H1 (cell line): ENCODE results near the gene JPT2. TPM values are rescaled to one million over a fixed set of nuclear protein-coding genes. Genes with fewer than 3 reads are reported as not detected.

Source experiments
- CTCF ChIA-PET: fragments of 300-600 bp; sonication (Branson Sonifier 250); formaldehyde crosslinking; loops from one replicate; lab custom pipeline; 2021; ENCODE audit not compliant: partially characterized antibody; lab: Charles Lee
- POLR2A ChIA-PET: fragments of 300-600 bp; sonication (Branson Sonifier 250); formaldehyde crosslinking; loops from one replicate; lab custom pipeline; 2021; ENCODE audit warnings: inconsistent platforms; ENCODE audit not compliant: partially characterized antibody; lab: Charles Lee
- DNase-seq, 2 experiments: peaks; one replicate each; pipeline versions ENCODE4 v3.0.0 to v3.0.0-alpha.2; 2010 to 2022; ENCODE audit warnings: low spot score in 2 of 2, low read depth in 1 of 2, mixed read lengths in 1 of 2
- FAIRE-seq: peaks from 2 replicates; lab custom pipeline; 2011; peaks lifted over from hg19 to GRCh38; lab: Jason Lieb, UNC
- H2AFZ ChIP-seq: 2 replicates; pipeline ENCODE4 v1.8.1; 2012; ENCODE audit warnings: low read length, inconsistent platforms
- H2AK5ac ChIP-seq: 2 replicates; pipeline ENCODE4 v1.6.1; 2013; ENCODE audit warnings: low read depth, low read length
- H2BK120ac ChIP-seq: replicated peaks from 2 replicates; pipeline ENCODE3; 2013; ENCODE audit warnings: low read depth, low read length, inconsistent platforms
- H2BK12ac ChIP-seq: 2 replicates; pipeline ENCODE4 v1.6.1; 2013; ENCODE audit warnings: low read depth, low read length
- H2BK15ac ChIP-seq: 2 replicates; pipeline ENCODE4 v1.6.1; 2013; ENCODE audit warnings: low read length
- H2BK20ac ChIP-seq: 2 replicates; pipeline ENCODE4 v1.6.1; 2013; ENCODE audit warnings: low read length
- H2BK5ac ChIP-seq: 2 replicates; pipeline ENCODE4 v1.6.1; 2013; ENCODE audit warnings: low read depth, low read length
- H3K14ac ChIP-seq: 2 replicates; pipeline ENCODE4 v1.6.1; 2013; ENCODE audit warnings: inconsistent platforms; ENCODE audit not compliant: insufficient read length
- H3K18ac ChIP-seq: 2 replicates; pipeline ENCODE4 v1.6.1; 2013; ENCODE audit warnings: low read length; ENCODE audit errors: extremely low read depth
- H3K23ac ChIP-seq: 2 replicates; pipeline ENCODE4 v1.6.1; 2013; ENCODE audit warnings: inconsistent platforms; ENCODE audit not compliant: insufficient read length
- H3K23me2 ChIP-seq: 2 replicates; pipeline ENCODE4 v1.6.1; 2013; ENCODE audit warnings: low read depth, low read length
- H3K27ac ChIP-seq: 2 replicates; pipeline ENCODE4 v1.6.1; 2011; ENCODE audit warnings: low read depth, low read length, inconsistent platforms
- H3K27me3 ChIP-seq, 4 experiments: replicated peaks in 1 of 4; 1 replicate in 1 of 4; 2 replicates in 3 of 4; pipeline versions ENCODE4 v1.6.1 to v1.8.1; 2011 to 2013; ENCODE audit warnings: low read length in 3 of 4, mild to moderate bottlenecking in 3 of 4, inconsistent platforms in 2 of 4, mixed read lengths in 2 of 4, moderate library complexity in 1 of 4; ENCODE audit not compliant: control insufficient read depth in 3 of 4, insufficient read depth in 3 of 4; ENCODE audit errors: extremely low read depth in 1 of 4
- H3K36me3 ChIP-seq, 4 experiments: 2 replicates each; pipeline versions ENCODE4 v1.6.1 to v1.8.1; 2011 to 2013; ENCODE audit warnings: mild to moderate bottlenecking in 4 of 4, low read length in 3 of 4, moderate library complexity in 2 of 4, control low read depth in 1 of 4, inconsistent platforms in 1 of 4; ENCODE audit not compliant: insufficient read depth in 4 of 4, control insufficient read depth in 2 of 4
- H3K4ac ChIP-seq: replicated peaks from 2 replicates; pipeline ENCODE3; 2013; ENCODE audit warnings: low read length, low read depth, mixed read lengths, inconsistent platforms; ENCODE audit not compliant: insufficient read length
- H3K4me1 ChIP-seq, 4 experiments: replicated peaks in 1 of 4; 1 replicate in 1 of 4; 2 replicates in 3 of 4; pipeline versions ENCODE4 v1.6.1 to v1.8.1; 2011 to 2013; ENCODE audit warnings: low read length in 3 of 4, inconsistent platforms in 2 of 4, mixed read lengths in 1 of 4; ENCODE audit not compliant: insufficient read depth in 4 of 4, control insufficient read depth in 3 of 4
- H3K4me2 ChIP-seq, 2 experiments: 2 replicates each; pipeline versions ENCODE4 v1.6.1 to v1.8.1; 2011 to 2013; ENCODE audit warnings: low read depth in 2 of 2, low read length in 2 of 2, control low read depth in 1 of 2, inconsistent platforms in 1 of 2, mild to moderate bottlenecking in 1 of 2; ENCODE audit not compliant: insufficient read depth in 1 of 2
- H3K4me3 ChIP-seq, 4 experiments: fragments of 200-600, 300-600 bp in 1 of 4; sonication (generic), shearing (Covaris generic), sonication (Bioruptor Twin) in 1 of 4; 2 replicates each; pipeline versions ENCODE4 v1.5.1 to v1.8.1; 2011 to 2016; ENCODE audit warnings: low read length in 4 of 4, low read depth in 3 of 4, control low read depth in 2 of 4, inconsistent platforms in 2 of 4, mild to moderate bottlenecking in 2 of 4, mixed read lengths in 1 of 4, moderate library complexity in 1 of 4; ENCODE audit not compliant: insufficient read depth in 2 of 4; ENCODE audit errors: extremely low read depth in 1 of 4
- H3K56ac ChIP-seq: replicated peaks from 2 replicates; pipeline ENCODE3; 2013; ENCODE audit warnings: low read depth, mild to moderate bottlenecking, mixed read lengths, low read length, inconsistent platforms; ENCODE audit not compliant: insufficient read length
- H3K79me1 ChIP-seq: 2 replicates; pipeline ENCODE4 v1.6.1; 2013; ENCODE audit warnings: low read depth, low read length, control low read depth
- H3K79me2 ChIP-seq, 2 experiments: 2 replicates each; pipeline versions ENCODE4 v1.6.1 to v1.8.1; 2012 to 2013; ENCODE audit warnings: low read length in 2 of 2, mild to moderate bottlenecking in 2 of 2, inconsistent platforms in 1 of 2; ENCODE audit not compliant: insufficient read depth in 2 of 2, control insufficient read depth in 1 of 2
- H3K9ac ChIP-seq, 4 experiments: replicated peaks in 1 of 4; 1 replicate in 1 of 4; 2 replicates in 3 of 4; pipeline versions ENCODE4 v1.6.1 to v1.8.1; 2011 to 2013; ENCODE audit warnings: low read depth in 3 of 4, low read length in 3 of 4, control low read depth in 2 of 4, mild to moderate bottlenecking in 2 of 4, moderate library complexity in 2 of 4, inconsistent platforms in 1 of 4; ENCODE audit errors: extremely low read depth in 1 of 4
- H3K9me3 ChIP-seq, 2 experiments: 2 replicates each; pipeline versions ENCODE4 v1.6.1 to v1.8.1; 2012 to 2013; ENCODE audit warnings: mild to moderate bottlenecking in 2 of 2, moderate library complexity in 2 of 2, control low read depth in 1 of 2, inconsistent platforms in 1 of 2, low read depth in 1 of 2, low read length in 1 of 2, mixed read lengths in 1 of 2; ENCODE audit not compliant: insufficient read depth in 2 of 2
- H4K20me1 ChIP-seq, 2 experiments: replicated peaks in 1 of 2; 2 replicates each; pipeline versions ENCODE3 to v1.8.1; 2011 to 2013; ENCODE audit warnings: inconsistent platforms in 2 of 2, low read length in 2 of 2, mild to moderate bottlenecking in 1 of 2; ENCODE audit not compliant: insufficient read depth in 2 of 2, control insufficient read depth in 1 of 2
- H4K5ac ChIP-seq: 2 replicates; pipeline ENCODE4 v1.6.1; 2013; ENCODE audit warnings: low read length, low read depth, mixed read lengths, inconsistent platforms; ENCODE audit not compliant: insufficient read length
- H4K8ac ChIP-seq: 2 replicates; pipeline ENCODE4 v1.8.0; 2013; ENCODE audit warnings: mild to moderate bottlenecking, moderate library complexity, low read length, inconsistent platforms; ENCODE audit not compliant: insufficient read depth; ENCODE audit errors: extremely low read depth
- H4K91ac ChIP-seq: replicated peaks from 2 replicates; pipeline ENCODE3; 2013; ENCODE audit warnings: low read length, mixed read lengths, inconsistent platforms; ENCODE audit not compliant: insufficient read length
- ATF2 ChIP-seq: IDR thresholded peaks from 2 replicates; pipeline ENCODE4 v1.6.1; 2012; ENCODE audit warnings: low read length, inconsistent platforms
- CREB1 ChIP-seq: IDR thresholded peaks from 2 replicates; pipeline ENCODE4 v1.6.1; 2012; ENCODE audit warnings: inconsistent platforms
- EZH2 ChIP-seq: fragments of 200-600 bp; sonication (generic); IDR thresholded peaks from 2 replicates; pipeline ENCODE4 v1.7.1; 2012; ENCODE audit warnings: low read depth, mild to moderate bottlenecking, moderate library complexity, low read length, inconsistent platforms; ENCODE audit not compliant: severe bottlenecking
- GTF2F1 ChIP-seq: IDR thresholded peaks from 2 replicates; pipeline ENCODE4 v1.6.1; 2012; ENCODE audit warnings: low read depth, low read length, improper control_type of control experiment, borderline replicate concordance
- SIX5 ChIP-seq: IDR thresholded peaks from 2 replicates; pipeline ENCODE4 v1.6.1; 2011; ENCODE audit warnings: mild to moderate bottlenecking, low read depth, low read length
- SP4 ChIP-seq: IDR thresholded peaks from 2 replicates; pipeline ENCODE4 v1.6.1; 2012; ENCODE audit warnings: low read length, inconsistent platforms
- WGBS, 2 experiments: shearing (Covaris generic) in 1 of 2; methylation state at CpG; one replicate each; pipeline versions ENCODE4 v1.1.6 to v1.1.7; 2013 to 2015; ENCODE audit warnings: low lambda C conversion rate in 2 of 2, mixed read lengths in 2 of 2, inconsistent platforms in 1 of 2, low coverage in 1 of 2, missing lambda C conversion rate in 1 of 2; ENCODE audit not compliant: insufficient replicate concordance in 2 of 2, insufficient coverage in 1 of 2, insufficient read length in 1 of 2; ENCODE audit errors: extremely low coverage in 1 of 2, missing lambda C conversion rate in 1 of 2; 5-methylcytosine and 5-hydroxymethylcytosine counted together
- polyA plus RNA-seq, 7 experiments: library from polyadenylated mRNA; depleted of rRNA in 3 of 7; stranded (reverse) in 5 of 7; unstranded in 2 of 7; fragments of >200 nt in 5 of 7; fragments of 200-250 nt in 2 of 7; gene quantifications; 1 replicate in 5 of 7; 2 replicates in 1 of 7; 4 replicates in 1 of 7; pipeline versions ENCODE4 v1.2.1 to v1.2.3, GENCODE V29; 2011 to 2013; ENCODE audit warnings: missing spikeins in 2 of 7, mixed read lengths in 2 of 7
- total RNA-seq: library from RNA; stranded (reverse); fragmentation: NEBNext Ultra II Directional; extraction: Animal tissue kit (Norgen Biotek cat#: 25700); gene quantifications from 2 replicates; pipeline ENCODE4 v1.2.1, GENCODE V29; 2021

The JPT2 gene
- total and polyA plus RNA-seq, 2 of the 8 experiments (the other 6 are each of a cell fraction or from before 2014, with no cell fraction given), result 67.6 to 197 TPM

- no peak overlapping the region for H2AFZ ChIP-seq
- no peak for FAIRE-seq
- H2BK20ac ChIP-seq, result no peak overlapping the region
- H3K79me1 ChIP-seq, result 0 out of 2 replicates have a peak, but pooled peaks cover 5% of the 10 kb centered on the region
- H2BK120ac ChIP-seq, result no peak overlapping the region
- H3K27me3 ChIP-seq, result no peaks in the 10 kb centered on the region
- H3K56ac ChIP-seq, result no peak overlapping the region
- no peak overlapping the region for H3K9ac ChIP-seq
- peaks cover 0 to 5% (median 0%) of the 10 kb centered on the region in 4 experiments; a peak in 2 of 8 replicates for H3K36me3 ChIP-seq
- H2BK5ac ChIP-seq, result peak overlapping the region; percentile 0; the same call in 1 of the 2 replicates
- ChIA-PET POLR2A (interaction anchor here (0.7 to 2.0 kb wide), 3 partner anchors 12 to 30 kb away, joined by 3 to 8 read pairs (median 7); partner anchors contain the start of gene NME3), CTCF (interaction anchor here (0.7 kb wide), 1 partner anchor 24 kb away, joined by 3 read pairs; no protein-coding TSS in a partner anchor)
- peaks cover 0 to 8% of the 10 kb centered on the region in 2 experiments for H4K20me1 ChIP-seq
- no peaks in the 10 kb centered on the region for H3K79me2 ChIP-seq
- H2BK12ac ChIP-seq, result no peak overlapping the region
- 92% methylated on average over 24 of the region's 30 CpGs; no CpG with 5 or more reads in 1 of the 2 experiments for WGBS, 2 experiments
- DNase-seq, result no peak
- H3K23me2 ChIP-seq, result no peaks in the 10 kb centered on the region
- H4K91ac ChIP-seq, result no peak overlapping the region
- no peak overlapping the region for H3K4me2 ChIP-seq
- no peak overlapping the region for H3K18ac ChIP-seq
- no peak overlapping the region for H3K14ac ChIP-seq
- H4K8ac ChIP-seq, result peak overlapping the region; percentile 65; the same call in 1 of the 2 replicates
- no peaks in the 10 kb centered on the region for H3K4me1 ChIP-seq
- no peak overlapping the region for H4K5ac ChIP-seq
- H3K4ac ChIP-seq, result no peak overlapping the region
- no peak overlapping the region; the same call in 1 of the 2 replicates for H2AK5ac ChIP-seq
- H3K9me3 ChIP-seq, result peaks cover 39 to 45% of the 10 kb centered on the region in 2 experiments
- H2BK15ac ChIP-seq, result no peak overlapping the region
- no peak overlapping the region for H3K4me3 ChIP-seq
- H3K23ac ChIP-seq, result no peak overlapping the region
- H3K27ac ChIP-seq, result no peak overlapping the region
- TF ChIP-seq SIX5 (no peak), SP4 (no peak), EZH2 (no peak), GTF2F1 (no peak), ATF2 (no peak), CREB1 (no peak)
Measured at GRCh38 chr16:1740781-1741490, 62.9 kb downstream of the JPT2 start.
